ENCODE data around the gene THAP7.

The THAP7 gene

DNA sequence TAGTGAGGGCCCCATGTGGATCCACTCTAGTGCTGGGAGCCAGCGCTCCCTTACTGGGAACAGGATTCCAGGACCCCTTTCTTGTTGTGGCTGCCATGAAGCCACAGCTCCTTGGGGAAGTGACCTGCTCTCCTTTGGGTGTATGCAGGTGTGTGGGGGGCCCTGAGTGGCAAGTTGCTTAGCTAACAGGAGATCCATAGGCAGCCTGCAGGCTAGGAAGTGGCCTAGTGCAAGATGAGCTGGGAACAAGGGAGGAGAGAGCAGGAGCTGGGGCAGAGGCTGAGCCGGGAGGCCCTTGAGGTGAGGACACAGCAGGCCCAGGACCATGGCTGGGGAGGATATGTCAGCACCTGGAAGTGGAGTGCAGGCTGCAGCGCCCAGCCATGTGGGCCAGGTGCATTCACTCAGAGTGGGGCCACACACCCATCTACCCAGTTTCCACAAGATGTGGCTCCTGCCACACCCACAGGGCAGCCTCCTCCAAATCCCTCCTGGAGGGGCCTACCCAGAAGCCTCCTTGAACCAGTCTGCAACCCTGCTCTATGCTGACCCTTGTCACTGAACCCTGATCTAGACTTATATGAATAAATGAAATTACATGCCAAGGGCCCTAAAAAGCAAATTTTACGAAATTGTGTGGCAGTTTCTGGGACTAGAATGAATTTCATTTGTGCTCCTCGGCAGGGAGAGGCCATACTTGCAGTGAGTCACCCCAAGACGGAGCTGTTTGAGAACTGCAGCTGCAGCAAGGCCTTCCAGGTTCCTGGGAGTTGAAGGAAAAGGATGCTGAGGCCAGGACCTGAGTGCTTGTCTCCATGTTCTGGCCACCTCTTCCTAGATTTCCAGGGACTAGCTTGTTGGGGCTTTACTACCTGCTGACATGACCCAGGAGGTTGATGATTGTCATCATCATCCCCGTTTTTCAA lies 3.2 kb downstream of the THAP7 start:
- Histone ChIP-seq H3K36me3 (ENCODE audit: insufficient read depth, low read length) (peaks cover 70% of the 10 kb centered on the region), H3K9ac (ENCODE audit: low read depth, low read length) (no peak overlapping the region), H3K9me3 (ENCODE audit: insufficient read depth, low read length, severe bottlenecking) (no peaks in the 10 kb centered on the region), H2AFZ (ENCODE audit: low read depth, low read length) (no peak overlapping the region), H4K20me1 (ENCODE audit: insufficient read depth, low read length) (peaks cover 26% of the 10 kb centered on the region), H3K4me3 (ENCODE audit: low read depth in 1 of 2, low read length in 2 of 2) (no peak overlapping the region), H3K27ac (ENCODE audit: low read length) (no peak overlapping the region), H3K79me2 (ENCODE audit: insufficient read depth, low read length) (peaks cover 37% of the 10 kb centered on the region), H3K27me3 (ENCODE audit: insufficient read depth, low read length, poor library complexity) (no peaks in the 10 kb centered on the region), H3K4me1 (ENCODE audit: insufficient read depth, low read length) (peaks cover 33% of the 10 kb centered on the region), H3K4me2 (ENCODE audit: insufficient read depth, low read length) (peak overlapping the region; percentile 100; the same call in 1 of the 2 replicates)
- TF ChIP-seq, protein P1, sequence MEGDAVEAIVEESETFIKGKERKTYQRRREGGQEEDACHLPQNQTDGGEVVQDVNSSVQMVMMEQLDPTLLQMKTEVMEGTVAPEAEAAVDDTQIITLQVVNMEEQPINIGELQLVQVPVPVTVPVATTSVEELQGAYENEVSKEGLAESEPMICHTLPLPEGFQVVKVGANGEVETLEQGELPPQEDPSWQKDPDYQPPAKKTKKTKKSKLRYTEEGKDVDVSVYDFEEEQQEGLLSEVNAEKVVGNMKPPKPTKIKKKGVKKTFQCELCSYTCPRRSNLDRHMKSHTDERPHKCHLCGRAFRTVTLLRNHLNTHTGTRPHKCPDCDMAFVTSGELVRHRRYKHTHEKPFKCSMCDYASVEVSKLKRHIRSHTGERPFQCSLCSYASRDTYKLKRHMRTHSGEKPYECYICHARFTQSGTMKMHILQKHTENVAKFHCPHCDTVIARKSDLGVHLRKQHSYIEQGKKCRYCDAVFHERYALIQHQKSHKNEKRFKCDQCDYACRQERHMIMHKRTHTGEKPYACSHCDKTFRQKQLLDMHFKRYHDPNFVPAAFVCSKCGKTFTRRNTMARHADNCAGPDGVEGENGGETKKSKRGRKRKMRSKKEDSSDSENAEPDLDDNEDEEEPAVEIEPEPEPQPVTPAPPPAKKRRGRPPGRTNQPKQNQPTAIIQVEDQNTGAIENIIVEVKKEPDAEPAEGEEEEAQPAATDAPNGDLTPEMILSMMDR (IDR thresholded peaks at IDR 0.05; ENCODE audit: borderline replicate concordance, extremely low read depth, low read length, poor library complexity, severe bottlenecking): no peak
- TF ChIP-seq EZH2 (IDR thresholded peaks at IDR 0.05; ENCODE audit: borderline replicate concordance, low read depth, low read length, severe bottlenecking): no peak
- peak; percentile 17 for DNase-seq
- no peak for ATAC-seq (ENCODE audit: insufficient read depth, low read depth)

DNA sequence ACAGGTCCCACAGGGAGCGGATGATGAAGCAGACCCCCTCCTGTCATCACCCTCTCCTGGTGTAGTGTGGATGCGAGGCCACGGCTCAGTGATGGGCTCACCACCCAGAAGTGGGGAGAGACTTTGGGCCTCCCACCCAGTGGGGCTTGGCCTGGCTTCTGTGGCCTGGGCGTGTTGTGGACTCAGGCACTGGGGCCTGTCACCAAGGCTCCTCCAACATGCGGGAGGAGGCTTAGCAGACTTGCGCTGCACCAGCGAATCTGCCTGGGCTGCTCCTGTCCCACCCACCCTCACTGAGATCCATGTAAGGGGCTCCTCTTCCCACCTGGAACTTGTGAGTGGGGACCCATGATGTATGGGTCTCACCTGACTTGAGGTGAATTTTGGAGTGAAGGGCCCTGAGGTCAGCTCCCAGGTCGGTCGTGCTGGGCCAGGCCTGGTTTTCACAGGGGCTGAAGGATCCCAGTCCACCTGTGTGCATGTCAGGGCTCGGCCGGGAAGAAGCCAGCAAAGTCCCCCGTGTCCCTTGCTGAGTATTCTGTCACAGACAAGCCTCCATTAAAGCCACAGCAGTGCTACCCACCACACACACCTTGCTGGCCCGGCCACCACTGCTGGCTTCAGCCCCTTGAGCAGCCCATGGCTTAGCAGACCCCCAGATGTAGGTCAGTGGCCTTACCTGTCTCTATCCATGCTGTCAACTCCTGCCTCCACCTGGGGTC lies 4.2 kb downstream of the THAP7 start:
- H3K4me1 ChIP-seq (ENCODE audit: insufficient read depth, low read length): peaks cover 24% of the 10 kb centered on the region
- peaks cover 79% of the 10 kb centered on the region for H3K36me3 ChIP-seq (ENCODE audit: insufficient read depth, low read length)
- TF ChIP-seq EZH2 (IDR thresholded peaks at IDR 0.05; ENCODE audit: borderline replicate concordance, low read depth, low read length, severe bottlenecking): no peak
- TF ChIP-seq, protein P1 (IDR thresholded peaks at IDR 0.05; ENCODE audit: borderline replicate concordance, extremely low read depth, low read length, poor library complexity, severe bottlenecking): no peak
- no peak overlapping the region for H3K4me2 ChIP-seq (ENCODE audit: insufficient read depth, low read length)
- no peaks in the 10 kb centered on the region for H3K27me3 ChIP-seq (ENCODE audit: insufficient read depth, low read length, poor library complexity)
- no peak overlapping the region for H3K4me3 ChIP-seq (ENCODE audit: low read depth in 1 of 2, low read length in 2 of 2)
- ATAC-seq (ENCODE audit: insufficient read depth, low read depth): no peak
- H3K9ac ChIP-seq (ENCODE audit: low read depth, low read length): no peak overlapping the region
- peaks cover 29% of the 10 kb centered on the region for H3K79me2 ChIP-seq (ENCODE audit: insufficient read depth, low read length)
- no peak overlapping the region for H2AFZ ChIP-seq (ENCODE audit: low read depth, low read length)
- peaks cover 26% of the 10 kb centered on the region for H4K20me1 ChIP-seq (ENCODE audit: insufficient read depth, low read length)
- no peaks in the 10 kb centered on the region for H3K9me3 ChIP-seq (ENCODE audit: insufficient read depth, low read length, severe bottlenecking)
- no peak overlapping the region for H3K27ac ChIP-seq (ENCODE audit: low read length)
- peak; percentile 13 for DNase-seq

DNA sequence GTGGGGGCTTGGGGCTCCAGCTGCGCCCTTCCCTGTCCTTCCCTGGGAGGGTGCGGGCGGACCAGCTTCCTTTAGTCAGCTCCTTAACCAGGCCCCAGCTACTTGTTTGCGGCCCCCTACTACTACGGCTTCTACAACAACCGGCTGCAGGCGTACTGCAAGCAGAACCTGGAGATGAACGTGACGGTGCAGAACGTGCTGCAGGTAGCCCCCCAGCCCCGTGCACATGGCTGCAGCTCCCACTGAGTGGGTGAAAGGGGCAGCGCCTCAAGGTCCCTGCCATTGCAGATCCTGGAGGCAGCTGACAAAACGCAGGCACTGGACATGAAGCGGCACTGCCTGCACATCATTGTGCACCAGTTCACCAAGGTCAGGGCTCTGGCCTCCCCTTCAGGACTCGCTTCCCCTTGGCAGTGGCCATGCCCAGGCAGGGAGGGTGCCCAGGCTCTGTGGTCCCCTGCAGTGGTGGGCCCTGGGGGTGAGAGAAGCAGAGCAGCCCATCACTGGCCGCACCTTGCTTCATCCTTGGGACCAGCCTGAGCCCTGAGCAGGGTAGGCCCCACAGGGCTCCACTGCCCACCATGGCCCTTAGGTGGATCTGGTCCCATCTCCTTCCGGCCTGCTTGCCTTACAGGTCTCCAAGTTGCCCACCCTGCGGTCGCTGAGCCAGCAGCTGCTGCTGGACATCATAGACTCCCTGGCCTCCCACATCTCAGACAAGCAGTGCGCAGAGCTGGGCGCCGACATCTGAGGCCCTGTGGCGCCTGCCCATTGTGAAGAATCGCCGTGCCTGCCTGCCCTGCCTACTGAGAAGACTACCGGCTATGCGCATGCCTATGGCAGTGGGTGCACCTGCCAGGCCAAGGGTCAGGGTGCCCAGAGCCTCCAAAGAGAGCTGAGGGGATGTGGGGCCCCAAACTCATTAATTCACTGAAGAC lies 5.1 kb downstream of the THAP7 start:
- no peak overlapping the region for H3K4me3 ChIP-seq (ENCODE audit: low read depth in 1 of 2, low read length in 2 of 2)
- H3K27ac ChIP-seq (ENCODE audit: low read length): no peak overlapping the region
- H3K9ac ChIP-seq (ENCODE audit: low read depth, low read length): no peak overlapping the region
- H3K9me3 ChIP-seq (ENCODE audit: insufficient read depth, low read length, severe bottlenecking): no peaks in the 10 kb centered on the region
- peaks cover 87% of the 10 kb centered on the region for H3K36me3 ChIP-seq (ENCODE audit: insufficient read depth, low read length)
- peaks cover 23% of the 10 kb centered on the region for H3K4me1 ChIP-seq (ENCODE audit: insufficient read depth, low read length)
- H3K4me2 ChIP-seq (ENCODE audit: insufficient read depth, low read length): no peak overlapping the region
- no peak for ATAC-seq (ENCODE audit: insufficient read depth, low read depth)
- no peak for DNase-seq
- H4K20me1 ChIP-seq (ENCODE audit: insufficient read depth, low read length): peaks cover 26% of the 10 kb centered on the region
- peaks cover 28% of the 10 kb centered on the region for H3K79me2 ChIP-seq (ENCODE audit: insufficient read depth, low read length)
- H2AFZ ChIP-seq (ENCODE audit: low read depth, low read length): no peak overlapping the region
- TF ChIP-seq EZH2 (IDR thresholded peaks at IDR 0.05; ENCODE audit: borderline replicate concordance, low read depth, low read length, severe bottlenecking): no peak
- TF ChIP-seq, protein P1 (IDR thresholded peaks at IDR 0.05; ENCODE audit: borderline replicate concordance, extremely low read depth, low read length, poor library complexity, severe bottlenecking): no peak
- no peaks in the 10 kb centered on the region for H3K27me3 ChIP-seq (ENCODE audit: insufficient read depth, low read length, poor library complexity)

Data from DND-41 (cell line).